OCI-LY3 (cell line): Measurements from ENCODE around the gene JCAD.

Experiments used
- H2AFZ ChIP-seq: fragments of 200-600, 300-600 bp; shearing (Covaris generic); 2 replicates; pipeline ENCODE4 v1.6.0; 2014; ENCODE audit warnings: antibody characterized with exemption, low read depth, low read length
- H3K27ac ChIP-seq: fragments of 200-600, 300-600 bp; sonication (generic); 2 replicates; pipeline ENCODE4 v1.5.1; 2014; ENCODE audit warnings: mild to moderate bottlenecking, low read length, moderate library complexity, mixed read lengths
- H3K27me3 ChIP-seq: fragments of 200-600, 300-600 bp; sonication (generic); 2 replicates; pipeline ENCODE4 v1.6.1; 2014; ENCODE audit warnings: low read depth, low read length, mixed read lengths
- H3K36me3 ChIP-seq: fragments of 200-600, 300-600 bp; sonication (generic); replicated peaks from 2 replicates; pipeline ENCODE3; 2014; ENCODE audit warnings: low read depth, low read length, mixed read lengths
- H3K4me1 ChIP-seq: fragments of 300-600, 200-600 bp; sonication (generic); 2 replicates; pipeline ENCODE4 v1.6.1; 2014; ENCODE audit warnings: low read length, mixed read lengths
- H3K4me2 ChIP-seq: fragments of 200-600, 300-600 bp; sonication (generic); 2 replicates; pipeline ENCODE4 v1.6.1; 2014; ENCODE audit warnings: low read length, mixed read lengths
- H3K4me3 ChIP-seq: fragments of 300-600, 200-600 bp; sonication (generic); 2 replicates; pipeline ENCODE4 v1.5.1; 2014; ENCODE audit warnings: antibody characterized with exemption, mild to moderate bottlenecking, low read length, moderate library complexity
- H3K79me2 ChIP-seq: fragments of 300-600, 200-600 bp; shearing (Covaris generic); 2 replicates; pipeline ENCODE4 v1.6.1; 2014; ENCODE audit warnings: mild to moderate bottlenecking, low read length, mixed read lengths
- H3K9ac ChIP-seq: fragments of 300-600, 200-600 bp; shearing (Covaris generic); 2 replicates; pipeline ENCODE4 v1.6.0; 2014; ENCODE audit warnings: mild to moderate bottlenecking, low read length, moderate library complexity
- H3K9me3 ChIP-seq: fragments of 200-600, 300-600 bp; shearing (Covaris generic); 2 replicates; pipeline ENCODE4 v1.6.1; 2014; ENCODE audit warnings: low read length, mixed read lengths; ENCODE audit not compliant: insufficient read depth
- H4K20me1 ChIP-seq: fragments of 200-600, 300-600 bp; sonication (generic); 2 replicates; pipeline ENCODE4 v1.6.1; 2016; ENCODE audit warnings: low read length, mixed read lengths; ENCODE audit not compliant: insufficient read depth
- CTCF ChIP-seq: fragments of 200-600, 300-600 bp; sonication (generic); IDR thresholded peaks from 2 replicates; pipeline ENCODE4 v1.5.1; 2014; ENCODE audit warnings: antibody characterized with exemption, low read length, low read depth
- EZH2phosphoT487 ChIP-seq: fragments of 200-600 bp; shearing (Covaris generic); IDR thresholded peaks from 2 replicates; pipeline ENCODE4 v1.6.1; 2018; ENCODE audit warnings: antibody characterized with exemption, mixed run types, low read depth

The JCAD gene

GRCh38 chr10:29976134-29976533, 83.3 kb downstream of the JCAD start:
- Histone ChIP-seq H2AFZ (no peak overlapping the region), H3K9ac (no peak overlapping the region), H3K9me3 (no peaks in the 10 kb centered on the region), H3K27me3 (0 out of 2 replicates have a peak, but pooled peaks cover 4% of the 10 kb centered on the region), H3K36me3 (no peaks in the 10 kb centered on the region), H3K4me1 (no peaks in the 10 kb centered on the region), H3K27ac (no peak overlapping the region), H4K20me1 (no peaks in the 10 kb centered on the region), H3K4me2 (no peak overlapping the region), H3K4me3 (no peak overlapping the region), H3K79me2 (no peaks in the 10 kb centered on the region)
- TF ChIP-seq CTCF (no peak), EZH2phosphoT487 (no peak)

- H3K27ac ChIP-seq: no peak overlapping the region
- 0 out of 2 replicates have a peak, but pooled peaks cover 4% of the 10 kb centered on the region for H3K27me3 ChIP-seq
- no peak overlapping the region for H3K4me3 ChIP-seq
- H4K20me1 ChIP-seq: no peaks in the 10 kb centered on the region
- H2AFZ ChIP-seq: no peak overlapping the region
- no peak for TF ChIP-seq EZH2phosphoT487
- TF ChIP-seq CTCF: no peak
- no peaks in the 10 kb centered on the region for H3K36me3 ChIP-seq
- H3K9me3 ChIP-seq: no peaks in the 10 kb centered on the region
- H3K4me1 ChIP-seq: no peaks in the 10 kb centered on the region
- no peak overlapping the region for H3K9ac ChIP-seq
- H3K4me2 ChIP-seq: no peak overlapping the region
- no peaks in the 10 kb centered on the region for H3K79me2 ChIP-seq
Observed at GRCh38 chr10:29974773-29975172, 84.6 kb downstream of the JCAD start.

DNA sequence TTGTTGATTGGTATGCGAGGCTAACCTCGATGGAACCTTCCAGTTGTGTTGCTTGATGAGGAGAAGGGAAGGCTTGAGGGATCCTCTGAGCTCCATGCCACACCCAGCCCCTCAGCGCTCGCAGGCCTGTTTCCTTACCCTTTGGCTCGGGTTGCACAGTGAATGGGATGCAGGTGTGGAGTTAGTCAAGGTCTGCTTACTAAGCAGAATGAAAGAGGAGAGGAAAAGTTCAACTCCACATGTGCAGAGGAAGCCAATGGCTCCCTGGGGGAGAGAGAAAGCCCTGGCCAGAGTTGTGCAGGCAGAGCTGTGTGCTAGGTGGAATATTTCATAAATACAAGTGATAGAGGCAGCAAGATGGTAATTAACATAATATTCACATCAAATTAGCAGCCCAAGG, 85.5 kb downstream of the JCAD start:
- no peak for TF ChIP-seq CTCF
- TF ChIP-seq EZH2phosphoT487: no peak
- Histone ChIP-seq H3K4me1 (no peaks in the 10 kb centered on the region), H3K27me3 (0 out of 2 replicates have a peak, but pooled peaks cover 4% of the 10 kb centered on the region), H3K4me3 (no peak overlapping the region), H4K20me1 (no peaks in the 10 kb centered on the region), H3K4me2 (no peak overlapping the region), H3K9me3 (no peaks in the 10 kb centered on the region), H3K36me3 (no peaks in the 10 kb centered on the region), H2AFZ (no peak overlapping the region), H3K79me2 (no peaks in the 10 kb centered on the region), H3K27ac (no peak overlapping the region), H3K9ac (no peak overlapping the region)

GRCh38 chr10:29970576-29970975, 88.8 kb downstream of the JCAD start:
- H3K9ac ChIP-seq: no peak overlapping the region
- H3K27me3 ChIP-seq: no peaks in the 10 kb centered on the region
- no peaks in the 10 kb centered on the region for H3K79me2 ChIP-seq
- no peak overlapping the region for H2AFZ ChIP-seq
- H3K4me1 ChIP-seq: no peaks in the 10 kb centered on the region
- H3K4me2 ChIP-seq: no peak overlapping the region
- H4K20me1 ChIP-seq: no peaks in the 10 kb centered on the region
- no peak for TF ChIP-seq EZH2phosphoT487
- H3K27ac ChIP-seq: no peak overlapping the region
- H3K36me3 ChIP-seq: no peaks in the 10 kb centered on the region
- no peaks in the 10 kb centered on the region for H3K9me3 ChIP-seq
- H3K4me3 ChIP-seq: no peak overlapping the region

DNA sequence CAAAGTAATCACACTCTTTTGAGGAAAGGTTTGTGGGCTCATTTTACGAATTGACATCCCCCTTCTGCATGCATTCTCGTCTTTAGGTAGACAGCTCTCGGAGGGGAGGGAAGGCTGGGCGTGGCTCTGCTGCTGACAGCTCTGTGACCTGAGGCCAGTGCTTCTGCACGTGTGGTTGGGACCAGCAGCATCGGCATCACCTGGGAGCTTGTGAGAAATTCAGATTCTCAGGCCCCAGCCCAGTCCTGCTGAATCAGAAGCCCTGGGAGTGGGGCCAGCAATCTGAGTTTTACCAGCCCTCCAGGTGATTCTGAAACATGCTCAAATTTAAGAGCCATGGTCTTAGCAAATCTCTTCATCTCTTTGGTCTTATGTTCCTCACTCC, 89.4 kb downstream of the JCAD start:
- H4K20me1 ChIP-seq: no peaks in the 10 kb centered on the region
- H2AFZ ChIP-seq: no peak overlapping the region
- H3K36me3 ChIP-seq: no peaks in the 10 kb centered on the region
- H3K4me3 ChIP-seq: no peak overlapping the region
- H3K4me1 ChIP-seq: no peaks in the 10 kb centered on the region
- no peaks in the 10 kb centered on the region for H3K27me3 ChIP-seq
- H3K27ac ChIP-seq: no peak overlapping the region
- no peaks in the 10 kb centered on the region for H3K9me3 ChIP-seq
- TF ChIP-seq EZH2phosphoT487: no peak
- TF ChIP-seq CTCF: no peak
- no peak overlapping the region for H3K9ac ChIP-seq
- H3K4me2 ChIP-seq: no peak overlapping the region
- H3K79me2 ChIP-seq: no peaks in the 10 kb centered on the region
